Erythroblast (primary cell): ENCODE results near the gene WIZ.

ENCODE experiments used
- GATA1 ChIP-seq: IDR thresholded peaks from 2 replicates; pipeline ENCODE4 v1.6.1; 2011; ENCODE audit warnings: low read depth, mild to moderate bottlenecking, control low read depth, low read length, moderate library complexity
- POLR2A ChIP-seq: IDR thresholded peaks from 2 replicates; pipeline ENCODE4 v1.6.1; 2011; ENCODE audit warnings: mild to moderate bottlenecking, low read length

GRCh38 chr19:15449620-15450527, at the start of gene WIZ:
- TF ChIP-seq POLR2A (no peak), GATA1 (no peak)
